Activated CD4-positive, alpha-beta T cell treated with anti-CD3 and anti-CD28 coated beads for 36 hours (primary cell): Measurements from ENCODE around the gene KCNJ5. TPM values are rescaled to one million over a fixed set of nuclear protein-coding genes. Genes with fewer than 3 reads are reported as not detected.
"Not testable (repeated sequence)": the region's sequence is repeated elsewhere in the genome, so short reads cannot be mapped to it uniquely, and the experiment has no call there.

ENCODE experiments used
- ATAC-seq: fragments of 200-7000 bp; cut with Tn5 transposase; one replicate; pipeline ENCODE4 v1.10.0; 2021; ENCODE audit warnings: mild to moderate bottlenecking, moderate library complexity
- CTCF ChIA-PET: fragments of 350-600 bp; sonication (Branson Sonifier 250); formaldehyde crosslinking; loops from one replicate; lab custom pipeline; 2021; ENCODE audit warnings: antibody characterized with exemption; lab: Charles Lee
- POLR2A ChIA-PET: fragments of 350-600 bp; sonication (Branson Sonifier 250); formaldehyde crosslinking; loops from one replicate; lab custom pipeline; 2021; ENCODE audit warnings: antibody characterized with exemption, inconsistent platforms; lab: Charles Lee
- DNase-seq: peaks from one replicate; pipeline ENCODE4 v3.0.0-alpha.2; 2020
- H3K27ac Mint-ChIP-seq: one replicate; pipeline ENCODE4 v1.8.0; 2021; ENCODE audit warnings: mixed read lengths
- H3K27me3 Mint-ChIP-seq: one replicate; pipeline ENCODE4 v1.8.0; 2021; ENCODE audit warnings: mixed read lengths
- H3K36me3 Mint-ChIP-seq: one replicate; pipeline ENCODE4 v1.8.0; 2021; ENCODE audit warnings: low read depth, mixed read lengths
- H3K4me1 Mint-ChIP-seq: one replicate; pipeline ENCODE4 v1.8.0; 2021; ENCODE audit warnings: mixed read lengths
- H3K4me3 Mint-ChIP-seq: one replicate; pipeline ENCODE4 v1.8.0; 2021; ENCODE audit warnings: mild to moderate bottlenecking, moderate library complexity, mixed read lengths
- H3K9me3 Mint-ChIP-seq: one replicate; pipeline ENCODE4 v1.8.0; 2021; ENCODE audit warnings: low read depth, mixed read lengths
- intact Hi-C, 2 experiments: fragments of 100-400 bp; cut with DNase I in 1 of 2; cut with micrococcal nuclease in 1 of 2; formaldehyde crosslinking; loops; one replicate each; pipeline versions ENCODE4 v1.14.2 to v1.15.1; 2022 to 2024; cut with DNase I, micrococcal nuclease
- total RNA-seq, 2 experiments: library from RNA; stranded (reverse); gene quantifications; one replicate each; pipeline ENCODE4 v1.2.3, GENCODE V29; 2021

KCNJ5 gene
- total RNA-seq, 2 experiments from 2014 or later: not detected

- no peak overlapping the region for H3K4me3 Mint-ChIP-seq
- H3K36me3 Mint-ChIP-seq: no peaks in the 10 kb centered on the region
- H3K4me1 Mint-ChIP-seq: no peaks in the 10 kb centered on the region
- ChIA-PET CTCF (interaction anchor here (0.9 kb wide), 1 partner anchor 30 kb away, joined by 4 read pairs; no protein-coding TSS in a partner anchor), POLR2A (no interaction called here)
- no peak for ATAC-seq
- H3K9me3 Mint-ChIP-seq: no peaks in the 10 kb centered on the region
- intact Hi-C loops: no loop called here
- no peak overlapping the region for H3K27ac Mint-ChIP-seq
- DNase-seq: no peak
- peaks cover 28% of the 10 kb centered on the region for H3K27me3 Mint-ChIP-seq
Measured at GRCh38 chr11:128914216-128915148, 23.3 kb downstream of the KCNJ5 start.

DNA sequence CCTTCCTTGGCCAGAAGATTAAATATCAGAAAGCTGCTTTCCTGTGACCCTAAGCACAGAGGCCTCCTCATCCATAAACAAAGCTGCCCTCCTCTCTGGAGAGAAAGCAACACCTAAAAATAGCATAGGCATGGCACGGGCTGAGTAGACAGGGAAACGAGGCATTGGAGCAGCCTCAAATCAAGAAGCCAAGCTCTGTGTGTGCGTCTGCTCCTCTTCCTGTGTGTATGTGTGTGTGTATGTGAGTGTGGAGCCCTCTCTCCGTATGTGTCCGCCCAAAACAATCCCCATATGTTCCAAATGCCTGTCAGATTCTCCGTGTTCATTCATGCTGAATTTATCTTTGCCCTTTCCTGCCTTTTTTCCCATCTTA is 24.0 kb downstream of the KCNJ5 start:
- no peak for ATAC-seq
- CTCF ChIA-PET: interaction anchor here (0.9 kb wide), 1 partner anchor 31 kb away, joined by 4 read pairs; no protein-coding TSS in a partner anchor
- POLR2A ChIA-PET: no interaction called here
- no peak for DNase-seq
- no peaks in the 10 kb centered on the region for H3K4me1 Mint-ChIP-seq
- intact Hi-C loops: no loop called here
- H3K27me3 Mint-ChIP-seq: peaks cover 23% of the 10 kb centered on the region
- H3K27ac Mint-ChIP-seq: no peak overlapping the region
- H3K36me3 Mint-ChIP-seq: no peaks in the 10 kb centered on the region
- H3K4me3 Mint-ChIP-seq: no peak overlapping the region
- H3K9me3 Mint-ChIP-seq: no peaks in the 10 kb centered on the region

GRCh38 chr11:128916037-128916572 is 24.9 kb downstream of the KCNJ5 start:
- POLR2A ChIA-PET: no interaction called here
- Mint-ChIP-seq H3K9me3 (no peaks in the 10 kb centered on the region), H3K27ac (no peak overlapping the region), H3K4me1 (no peaks in the 10 kb centered on the region), H3K27me3 (peaks cover 18% of the 10 kb centered on the region), H3K4me3 (no peak overlapping the region), H3K36me3 (no peaks in the 10 kb centered on the region)
- intact Hi-C loops: no loop called here
- DNase-seq: no peak
- CTCF ChIA-PET: no interaction called here
- no peak for ATAC-seq

GRCh38 chr11:128916681-128917080 is 25.5 kb downstream of the KCNJ5 start:
- peaks cover 15% of the 10 kb centered on the region for H3K27me3 Mint-ChIP-seq
- CTCF ChIA-PET: interaction anchor here (0.7 to 1.1 kb wide), 3 partner anchors 10 to 43 kb away, joined by 3 read pairs; no protein-coding TSS in a partner anchor
- no peak for ATAC-seq

GRCh38 chr11:128917144-128917724 is 26.1 kb downstream of the KCNJ5 start:
- H3K27ac Mint-ChIP-seq: no peak overlapping the region
- no peaks in the 10 kb centered on the region for H3K36me3 Mint-ChIP-seq
- intact Hi-C loops: no loop called here
- H3K4me3 Mint-ChIP-seq: no peak overlapping the region
- H3K9me3 Mint-ChIP-seq: no peaks in the 10 kb centered on the region
- ChIA-PET CTCF (interaction anchor here (0.7 to 1.1 kb wide), 3 partner anchors 11 to 43 kb away, joined by 3 read pairs; no protein-coding TSS in a partner anchor), POLR2A (no interaction called here)
- H3K4me1 Mint-ChIP-seq: no peaks in the 10 kb centered on the region
- DNase-seq (no peak), ATAC-seq (no peak)
- H3K27me3 Mint-ChIP-seq: peaks cover 13% of the 10 kb centered on the region

More at GRCh38 chr11:128916681-128917080, 25.5 kb downstream of the KCNJ5 start:
- H3K9me3 Mint-ChIP-seq: no peaks in the 10 kb centered on the region
- DNase-seq: no peak
- POLR2A ChIA-PET: no interaction called here
- no peak overlapping the region for H3K27ac Mint-ChIP-seq
- intact Hi-C loops: no loop called here
- H3K4me1 Mint-ChIP-seq: no peaks in the 10 kb centered on the region
- H3K36me3 Mint-ChIP-seq: no peaks in the 10 kb centered on the region
- no peak overlapping the region for H3K4me3 Mint-ChIP-seq

DNA sequence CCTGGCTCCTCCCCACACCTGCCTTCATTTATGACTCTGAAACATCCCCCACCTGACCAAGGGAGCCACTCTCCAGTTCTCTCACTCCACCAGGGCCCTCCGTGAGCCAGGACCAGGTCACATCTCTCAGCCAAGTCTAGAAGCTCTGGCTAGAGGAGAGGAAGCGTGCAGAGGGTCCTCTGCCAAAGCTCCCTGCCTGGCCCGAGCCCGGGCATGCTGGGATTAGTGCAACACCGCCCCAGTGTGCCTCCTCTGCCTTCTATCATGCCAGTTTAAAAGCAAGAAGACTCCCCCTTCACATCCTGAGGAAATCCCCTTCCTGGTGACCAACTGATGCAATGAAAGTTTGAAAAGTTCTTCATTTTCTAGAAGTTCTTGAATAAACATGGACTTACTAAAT is 28.1 kb downstream of the KCNJ5 start:
- intact Hi-C loops: no loop called here
- H3K27ac Mint-ChIP-seq: no peak overlapping the region
- ATAC-seq: peak; percentile 36

DNA sequence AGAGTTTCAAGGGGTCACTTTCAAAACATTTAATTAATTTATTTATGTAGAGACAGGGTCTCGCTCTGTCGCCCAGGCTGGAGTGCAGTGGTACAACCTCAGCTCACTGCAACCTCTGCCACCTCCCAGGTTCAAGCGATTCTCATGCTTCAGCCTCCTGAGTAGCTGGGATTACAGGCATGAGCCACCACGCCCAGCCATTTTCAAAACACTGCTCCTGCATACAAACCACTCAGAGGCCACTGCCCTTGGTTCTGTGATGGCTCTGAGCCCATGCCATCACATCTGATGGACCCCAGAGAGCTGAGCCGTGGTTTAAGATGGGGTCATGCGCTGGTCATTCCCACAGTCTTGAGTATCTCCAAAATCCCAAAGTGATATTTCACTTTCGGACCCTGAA is 28.5 kb downstream of the KCNJ5 start:
- H3K4me3 Mint-ChIP-seq, intact Hi-C loops, ATAC-seq, H3K4me1 Mint-ChIP-seq, H3K27ac Mint-ChIP-seq, DNase-seq, H3K36me3 Mint-ChIP-seq, H3K9me3 Mint-ChIP-seq: not testable (repeated sequence)
- ChIA-PET CTCF (interaction anchor here (0.6 to 1.9 kb wide), 5 partner anchors 21 to 199 kb away, joined by 3 to 11 read pairs (median 3); no protein-coding TSS in a partner anchor), POLR2A (interaction anchor here (0.6 kb wide), 1 partner anchor 10 kb away, joined by 3 read pairs; no protein-coding TSS in a partner anchor)
- peaks cover 10% of the 10 kb centered on the region for H3K27me3 Mint-ChIP-seq

More for the DNA sequence above, 28.1 kb downstream of the KCNJ5 start:
- Mint-ChIP-seq H3K9me3 (no peaks in the 10 kb centered on the region), H3K4me1 (no peaks in the 10 kb centered on the region), H3K27me3 (peaks cover 10% of the 10 kb centered on the region), H3K36me3 (no peaks in the 10 kb centered on the region), H3K4me3 (no peak overlapping the region)
- CTCF ChIA-PET: interaction anchor here (0.6 to 1.9 kb wide), 8 partner anchors 13 to 199 kb away, joined by 3 to 11 read pairs (median 3); no protein-coding TSS in a partner anchor
- no peak for DNase-seq
- POLR2A ChIA-PET: interaction anchor here (0.6 kb wide), 1 partner anchor 10 kb away, joined by 3 read pairs; no protein-coding TSS in a partner anchor

- no peak overlapping the region for H3K4me3 Mint-ChIP-seq
Measured at GRCh38 chr11:128920666-128921065, 29.5 kb downstream of the KCNJ5 start.

GRCh38 chr11:128921793-128922192 is 30.6 kb downstream of the KCNJ5 start:
- Mint-ChIP-seq H3K36me3 (no peaks in the 10 kb centered on the region), H3K4me1 (no peaks in the 10 kb centered on the region), H3K9me3 (no peaks in the 10 kb centered on the region), H3K27ac (no peak overlapping the region), H3K27me3 (peaks cover 2% of the 10 kb centered on the region), H3K4me3 (no peak overlapping the region)
- intact Hi-C loops: no loop called here
- ChIA-PET CTCF (no interaction called here), POLR2A (no interaction called here)
- DNase-seq (no peak), ATAC-seq (no peak)

More at GRCh38 chr11:128920666-128921065, 29.5 kb downstream of the KCNJ5 start:
- H3K36me3 Mint-ChIP-seq: no peaks in the 10 kb centered on the region
- no peaks in the 10 kb centered on the region for H3K4me1 Mint-ChIP-seq
- no peaks in the 10 kb centered on the region for H3K9me3 Mint-ChIP-seq
- no peak overlapping the region for H3K27ac Mint-ChIP-seq
- POLR2A ChIA-PET: no interaction called here
- CTCF ChIA-PET: no interaction called here
- intact Hi-C loops: no loop called here
- ATAC-seq (no peak), DNase-seq (no peak)
- peaks cover 7% of the 10 kb centered on the region for H3K27me3 Mint-ChIP-seq

DNA sequence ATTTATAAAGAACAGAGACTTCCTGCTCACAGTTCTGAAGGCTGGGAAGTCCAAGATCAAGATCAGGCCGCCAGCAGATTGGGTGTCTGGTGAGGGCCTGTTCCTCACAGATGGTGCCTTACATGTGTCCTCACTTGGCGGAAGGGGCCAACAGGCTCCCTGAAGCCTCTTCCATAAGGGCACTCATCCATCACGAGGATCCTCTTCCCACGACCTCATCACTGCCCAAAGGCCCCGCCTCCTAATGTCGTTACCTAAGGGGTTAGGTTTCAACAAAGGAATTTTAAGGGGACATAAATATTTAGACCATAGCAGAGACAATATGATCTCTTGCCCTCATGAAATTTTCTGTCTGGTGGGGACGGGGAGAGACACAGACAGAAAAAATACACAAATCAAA is 32.9 kb downstream of the KCNJ5 start:
- POLR2A ChIA-PET: no interaction called here
- Mint-ChIP-seq H3K9me3 (no peaks in the 10 kb centered on the region), H3K27me3 (no peaks in the 10 kb centered on the region), H3K27ac (no peak overlapping the region), H3K4me3 (no peak overlapping the region), H3K36me3 (no peaks in the 10 kb centered on the region), H3K4me1 (peaks cover 4% of the 10 kb centered on the region)
- ATAC-seq: no peak
- intact Hi-C loops: no loop called here
- CTCF ChIA-PET: interaction anchor here (0.7 to 1.4 kb wide), 3 partner anchors 14 to 829 kb away, joined by 3 read pairs; no protein-coding TSS in a partner anchor
- no peak for DNase-seq
